ENCODE data around the gene METTL5. TPM values are rescaled to one million over a fixed set of nuclear protein-coding genes. Genes with fewer than 3 reads are reported as not detected.
A peak's percentile ranks its signal among the peaks of the same experiment; 100 is the strongest.
"Not testable (repeated sequence)": the region's sequence is repeated elsewhere in the genome, so short reads cannot be mapped to it uniquely, and the experiment has no call there.

The METTL5 gene
- 10 to 100 TPM; 56.8 to 77.7 (median 65.7) TPM for total RNA-seq (2021; fragmentation: NEBNext Ultra II Directional; extraction: Animal tissue kit (Norgen Biotek cat#: 25700))
- long read RNA-seq, transcript METTL5-201 (7 exons, 1,010 nt): minor isoform, 13 of 61 reads
- long read RNA-seq, transcript METTL5-203 (8 exons, 800 nt): major isoform, 20 of 61 reads
- long read RNA-seq, transcript METTL5-206 (8 exons, 880 nt): minor isoform, 19 of 61 reads
- long read RNA-seq, partial matches to known transcripts: 5 of 61 reads
- long read RNA-seq, other reads (novel, unspliced or antisense): 3 of 61 reads

DNA sequence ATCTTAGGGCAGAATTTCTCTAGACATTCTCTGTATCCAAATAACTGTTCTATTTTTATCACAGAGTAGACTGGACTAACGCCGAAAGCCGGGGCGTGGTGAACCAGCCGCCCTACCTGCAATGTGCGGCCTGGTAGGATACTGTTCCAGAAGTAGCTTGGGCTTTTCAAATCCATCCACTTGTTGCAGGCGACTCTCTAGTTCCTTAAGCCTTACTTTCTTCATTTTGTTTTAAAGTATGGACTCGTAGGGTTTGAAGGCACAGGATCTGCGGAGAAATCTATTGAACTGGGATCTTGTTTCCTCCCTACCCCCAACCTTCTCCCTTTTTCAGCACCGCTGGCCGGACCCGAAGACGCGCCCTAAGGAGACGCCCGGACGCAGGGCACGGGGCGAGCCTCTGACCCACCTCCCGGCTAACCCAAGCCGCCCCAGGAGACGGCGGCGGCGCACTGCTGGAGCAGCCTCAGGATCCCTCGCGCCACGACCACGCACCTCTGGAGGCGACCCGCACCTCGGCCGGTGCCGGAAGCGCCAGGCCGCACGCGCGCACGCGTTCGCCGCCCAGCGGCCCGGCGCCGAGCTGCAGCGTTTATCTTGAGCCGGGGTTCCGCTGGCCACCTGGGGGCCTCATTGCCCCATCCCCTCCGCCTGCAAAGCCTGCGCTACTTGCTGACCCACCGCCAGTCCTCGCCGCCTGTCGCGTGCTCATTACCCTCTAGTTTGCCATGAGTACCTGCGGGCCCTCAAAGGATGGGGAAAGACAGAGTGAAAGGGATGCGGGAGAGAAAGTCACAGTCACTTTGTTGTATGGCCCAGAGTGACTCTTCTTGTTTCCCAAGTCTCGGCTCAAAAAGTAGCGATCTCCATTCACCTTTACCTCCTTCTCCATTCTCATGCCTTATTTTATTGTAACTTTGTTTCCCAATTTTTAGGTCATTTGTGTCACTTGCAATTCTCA lies at the start of gene METTL5:
Gene METTL5, minus strand, starts transcription at position 533 of the 961 bp plus-strand sequence. Its CDS starts 308 bp downstream, at position 225.
- peak; percentile 54 for DNase-seq
- Mint-ChIP-seq H3K27me3 (ENCODE audit: insufficient read depth) (no peaks in the 10 kb centered on the region; the same call in none of the 2 replicates), H3K27ac (peak within 1 kb of the TSS; percentile 75), H3K4me3 (peak within 1 kb of the TSS; percentile 93), H3K4me1 (ENCODE audit: low read depth) (peaks cover 69% of the 10 kb centered on the region), H3K9me3 (no peaks in the 10 kb centered on the region), H3K36me3 (ENCODE audit: low read depth) (peaks cover 44% of the 10 kb centered on the region)
- TF ChIP-seq, protein P1, sequence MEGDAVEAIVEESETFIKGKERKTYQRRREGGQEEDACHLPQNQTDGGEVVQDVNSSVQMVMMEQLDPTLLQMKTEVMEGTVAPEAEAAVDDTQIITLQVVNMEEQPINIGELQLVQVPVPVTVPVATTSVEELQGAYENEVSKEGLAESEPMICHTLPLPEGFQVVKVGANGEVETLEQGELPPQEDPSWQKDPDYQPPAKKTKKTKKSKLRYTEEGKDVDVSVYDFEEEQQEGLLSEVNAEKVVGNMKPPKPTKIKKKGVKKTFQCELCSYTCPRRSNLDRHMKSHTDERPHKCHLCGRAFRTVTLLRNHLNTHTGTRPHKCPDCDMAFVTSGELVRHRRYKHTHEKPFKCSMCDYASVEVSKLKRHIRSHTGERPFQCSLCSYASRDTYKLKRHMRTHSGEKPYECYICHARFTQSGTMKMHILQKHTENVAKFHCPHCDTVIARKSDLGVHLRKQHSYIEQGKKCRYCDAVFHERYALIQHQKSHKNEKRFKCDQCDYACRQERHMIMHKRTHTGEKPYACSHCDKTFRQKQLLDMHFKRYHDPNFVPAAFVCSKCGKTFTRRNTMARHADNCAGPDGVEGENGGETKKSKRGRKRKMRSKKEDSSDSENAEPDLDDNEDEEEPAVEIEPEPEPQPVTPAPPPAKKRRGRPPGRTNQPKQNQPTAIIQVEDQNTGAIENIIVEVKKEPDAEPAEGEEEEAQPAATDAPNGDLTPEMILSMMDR (IDR thresholded peaks at IDR 0.05): peak; percentile 91

- no peak for DNase-seq
- Mint-ChIP-seq H3K27me3 (ENCODE audit: insufficient read depth) (no peaks in the 10 kb centered on the region), H3K4me1 (ENCODE audit: low read depth) (0 out of 2 replicates have a peak, but pooled peaks cover 4% of the 10 kb centered on the region), H3K9me3 (no peaks in the 10 kb centered on the region), H3K4me3 (no peak overlapping the region), H3K27ac (no peak overlapping the region), H3K36me3 (ENCODE audit: low read depth) (peaks cover 7% of the 10 kb centered on the region)
- TF ChIP-seq, protein P1 (IDR thresholded peaks at IDR 0.05): no peak
Measured at GRCh38 chr2:169871994-169872393, 47.3 kb upstream of the METTL5 start.

GRCh38 chr2:169871369-169871768 lies 46.7 kb upstream of the METTL5 start:
- not testable (repeated sequence) for H3K9me3 Mint-ChIP-seq; H3K4me3 Mint-ChIP-seq; DNase-seq; H3K27ac Mint-ChIP-seq; H3K36me3 Mint-ChIP-seq (ENCODE audit: low read depth); H3K27me3 Mint-ChIP-seq (ENCODE audit: insufficient read depth); H3K4me1 Mint-ChIP-seq (ENCODE audit: low read depth)

- no peak overlapping the region for H3K27ac Mint-ChIP-seq
- TF ChIP-seq, protein P1 (IDR thresholded peaks at IDR 0.05): no peak
- H3K36me3 Mint-ChIP-seq (ENCODE audit: low read depth): no peaks in the 10 kb centered on the region
- peaks cover 10% of the 10 kb centered on the region; the same call in 1 of the 2 replicates for H3K4me1 Mint-ChIP-seq (ENCODE audit: low read depth)
- DNase-seq: no peak
- no peak overlapping the region for H3K4me3 Mint-ChIP-seq
- H3K9me3 Mint-ChIP-seq: no peaks in the 10 kb centered on the region
- H3K27me3 Mint-ChIP-seq (ENCODE audit: insufficient read depth): no peaks in the 10 kb centered on the region
Measured at GRCh38 chr2:169868951-169869350, 44.2 kb upstream of the METTL5 start.

DNA sequence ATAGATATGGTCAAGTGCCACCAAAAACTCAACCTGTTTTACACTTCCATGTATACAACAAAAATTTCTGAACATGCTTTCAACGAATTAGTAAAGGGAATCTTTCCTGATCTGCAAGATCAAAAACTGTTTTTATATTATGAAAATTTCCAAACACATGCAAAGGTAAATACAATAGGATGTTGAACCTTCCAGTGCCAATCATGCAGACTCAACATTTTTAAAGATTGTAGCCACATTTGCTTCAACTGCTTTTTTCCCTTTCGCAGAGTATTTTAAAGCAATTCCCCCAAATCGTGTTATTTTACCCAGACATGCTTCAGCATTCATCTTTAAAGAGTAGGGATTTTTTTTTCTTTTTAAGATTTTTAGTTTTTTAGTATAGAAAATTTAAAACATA lies 42.9 kb upstream of the METTL5 start:
- no peak overlapping the region for H3K4me3 Mint-ChIP-seq

DNA sequence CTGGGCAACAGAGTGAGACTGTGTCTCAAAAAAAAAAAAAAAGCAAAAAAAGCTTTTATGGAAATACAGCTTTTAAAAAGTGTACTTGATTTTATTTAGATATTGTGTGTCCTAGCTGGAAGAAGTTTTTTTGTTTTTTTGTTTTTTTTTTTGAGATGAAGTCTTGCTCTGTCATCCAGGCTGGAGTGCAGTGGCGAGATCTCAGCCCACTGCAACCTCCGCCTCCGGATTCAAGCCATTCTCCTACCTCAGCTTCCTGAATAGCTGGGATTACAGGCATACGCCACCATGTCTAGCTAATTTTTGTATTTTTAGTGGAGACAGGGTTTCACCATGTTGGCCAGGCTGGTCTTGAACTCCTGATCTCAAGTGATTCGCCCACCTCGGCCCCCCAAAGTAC lies 41.5 kb upstream of the METTL5 start:
- not testable (repeated sequence) for DNase-seq; H3K4me3 Mint-ChIP-seq; H3K27me3 Mint-ChIP-seq (ENCODE audit: insufficient read depth); H3K27ac Mint-ChIP-seq; H3K9me3 Mint-ChIP-seq; H3K36me3 Mint-ChIP-seq (ENCODE audit: low read depth)
- peaks cover 20% of the 10 kb centered on the region; the same call in 1 of the 2 replicates for H3K4me1 Mint-ChIP-seq (ENCODE audit: low read depth)

More for the DNA sequence above, 42.9 kb upstream of the METTL5 start:
- Mint-ChIP-seq H3K36me3 (ENCODE audit: low read depth) (no peaks in the 10 kb centered on the region; the same call in 1 of the 2 replicates), H3K4me1 (ENCODE audit: low read depth) (peaks cover 17% of the 10 kb centered on the region; the same call in 1 of the 2 replicates), H3K9me3 (no peaks in the 10 kb centered on the region), H3K27me3 (ENCODE audit: insufficient read depth) (no peaks in the 10 kb centered on the region), H3K27ac (no peak overlapping the region)
- no peak for DNase-seq
- TF ChIP-seq, protein P1 (IDR thresholded peaks at IDR 0.05): no peak

All from HFFc6 (cell line).